Stimulated activated CD4-positive, alpha-beta T cell treated with anti-CD3 and anti-CD28 coated beads, Interleukin-1b, Interleukin-23, amount 100 ng/mL, for 4 hours (primary cell): Measurements from ENCODE around the gene DENND4A.
"Not testable (repeated sequence)": the region's sequence is repeated elsewhere in the genome, so short reads cannot be mapped to it uniquely, and the experiment has no call there.

Experiments used
- DNase-seq, 2 donors: peaks; one replicate each; pipeline ENCODE4 v3.0.0-alpha.2; 2020; ENCODE audit warnings: low read depth in 2 of 2

The DENND4A gene

DNA sequence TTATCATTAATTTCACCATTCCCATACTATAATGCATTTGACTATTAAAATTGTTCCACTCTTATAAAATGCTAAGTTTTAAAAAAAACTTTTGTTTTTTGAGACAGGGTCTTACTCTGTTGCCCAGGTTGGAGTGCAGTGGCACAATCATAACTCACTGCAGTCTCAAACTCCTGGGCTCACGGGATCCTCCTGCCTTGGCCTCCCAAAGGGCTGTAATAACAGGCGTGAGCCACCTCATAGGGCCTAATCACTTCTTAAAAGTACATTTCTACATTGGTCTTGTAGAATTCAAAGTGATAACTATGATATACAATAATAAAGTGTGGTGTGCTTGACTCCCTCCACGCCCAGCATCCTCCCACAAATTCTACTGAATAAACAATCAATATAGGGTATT lies 3.0 kb downstream of the DENND4A start:
- no peak for DNase-seq

DNA sequence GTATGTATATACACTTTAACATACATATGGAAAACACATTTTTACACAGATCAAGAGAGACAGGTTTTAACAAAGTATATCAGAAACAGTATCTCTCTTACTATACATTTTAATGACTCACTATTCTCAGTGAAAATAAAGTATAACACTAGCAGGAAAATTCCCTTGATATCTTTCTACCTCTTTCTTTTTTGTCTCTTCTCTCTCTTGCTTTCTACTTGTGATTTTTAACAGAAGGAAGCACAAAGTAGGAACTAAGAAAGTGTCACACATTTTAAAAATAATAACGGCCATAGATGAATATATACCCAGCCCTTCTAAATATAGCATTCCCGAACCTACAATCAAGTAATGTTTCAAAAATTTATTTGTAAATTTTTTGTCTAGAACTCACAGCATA lies 4.8 kb downstream of the DENND4A start:
- DNase-seq, result no peak

DNA sequence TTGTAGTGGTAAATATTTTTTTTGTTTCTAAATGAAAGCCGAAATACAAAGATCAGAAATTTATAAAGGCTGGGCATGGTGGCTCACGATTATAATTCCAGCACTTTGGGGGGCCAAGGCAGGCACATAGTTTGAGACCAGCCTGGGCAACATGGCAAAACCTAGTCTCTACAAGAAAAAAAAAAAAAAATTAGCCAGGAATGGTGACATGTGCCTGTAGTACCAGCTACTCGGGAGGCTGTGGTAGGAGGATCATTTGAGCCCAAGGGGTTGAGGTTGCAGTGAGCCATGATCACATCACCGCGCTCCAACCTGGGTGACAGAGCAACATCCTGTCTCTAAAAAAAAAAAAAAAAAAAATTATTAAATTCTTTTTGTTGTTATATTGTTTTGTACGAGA lies 6.9 kb downstream of the DENND4A start:
- DNase-seq, result no peak

DNA sequence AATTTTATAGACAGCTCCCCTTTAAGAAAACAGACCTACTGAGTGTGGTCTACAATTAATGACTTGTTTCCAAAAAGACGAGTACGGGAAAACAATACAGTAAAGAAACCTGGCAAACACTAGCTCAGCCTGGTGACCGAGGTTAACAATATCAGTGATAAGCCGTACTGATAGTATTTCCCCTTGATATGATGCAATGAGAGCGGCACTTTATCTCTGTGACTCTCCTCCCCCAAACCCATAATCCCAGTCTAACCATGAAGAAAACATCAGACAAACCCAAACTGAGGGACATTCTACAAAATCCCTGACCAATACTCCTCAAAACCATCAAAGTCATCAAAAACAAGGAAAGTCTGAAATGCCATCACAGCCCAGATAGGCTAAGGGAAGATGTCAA lies 8.2 kb downstream of the DENND4A start:
- DNase-seq, result no peak

DNA sequence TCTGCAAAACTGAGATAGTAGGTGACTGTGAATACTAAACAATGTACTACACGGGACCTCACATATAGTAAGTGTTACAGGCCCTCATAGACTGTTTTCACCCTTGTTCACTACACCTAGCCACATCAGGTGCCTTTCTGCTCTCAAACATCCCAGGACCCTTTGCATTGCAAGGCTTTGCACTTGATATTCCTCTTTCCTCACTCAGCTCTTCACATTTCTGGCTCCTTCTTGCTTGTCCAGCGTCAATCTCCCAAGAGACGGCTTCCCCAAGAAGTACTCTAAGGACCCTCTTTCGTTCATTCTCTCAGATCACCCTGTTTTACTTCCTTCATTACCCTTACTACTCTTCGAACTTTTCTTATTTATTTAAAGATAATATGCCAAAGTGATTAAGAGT lies 10.0 kb downstream of the DENND4A start:
- no peak for DNase-seq

DNA sequence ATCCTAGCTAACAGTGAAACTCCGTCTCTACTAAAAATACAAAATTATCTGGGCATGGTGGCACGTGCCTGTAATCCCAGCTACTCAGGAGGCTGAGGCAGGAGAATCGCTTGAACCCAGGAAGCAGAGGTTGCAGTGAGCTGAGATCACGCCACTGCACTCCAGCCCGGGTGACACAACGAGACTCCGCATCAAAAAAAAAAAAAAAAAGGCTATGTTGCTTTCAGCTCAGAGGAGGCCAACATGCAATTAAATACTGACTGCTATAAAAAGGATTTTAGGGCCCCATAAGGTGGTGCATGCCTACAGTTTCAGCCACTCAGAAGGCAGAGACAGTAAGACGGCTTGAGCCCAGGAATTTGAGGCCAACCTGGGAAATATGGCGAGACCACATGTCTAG lies 13.4 kb downstream of the DENND4A start:
- DNase-seq, result not testable (repeated sequence)

DNA sequence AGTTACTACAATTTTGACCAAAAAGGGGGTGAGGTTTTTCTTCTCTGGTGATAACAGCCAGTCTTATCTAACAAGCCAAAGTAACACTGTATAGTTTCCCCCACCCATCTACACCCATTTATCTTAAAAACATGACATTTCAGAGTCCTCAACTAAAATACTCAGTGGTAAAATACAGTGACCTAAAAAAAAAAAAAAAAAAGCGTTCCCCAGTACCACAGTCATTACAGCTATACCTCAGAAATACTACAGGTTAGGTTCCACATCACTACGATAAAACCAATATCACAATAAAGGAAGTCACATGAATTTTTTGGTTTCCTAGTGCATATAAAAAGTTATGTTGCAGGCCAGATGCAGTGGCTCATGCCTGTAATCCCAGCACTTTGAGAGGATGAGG lies 13.8 kb downstream of the DENND4A start:
- no peak for DNase-seq

DNA sequence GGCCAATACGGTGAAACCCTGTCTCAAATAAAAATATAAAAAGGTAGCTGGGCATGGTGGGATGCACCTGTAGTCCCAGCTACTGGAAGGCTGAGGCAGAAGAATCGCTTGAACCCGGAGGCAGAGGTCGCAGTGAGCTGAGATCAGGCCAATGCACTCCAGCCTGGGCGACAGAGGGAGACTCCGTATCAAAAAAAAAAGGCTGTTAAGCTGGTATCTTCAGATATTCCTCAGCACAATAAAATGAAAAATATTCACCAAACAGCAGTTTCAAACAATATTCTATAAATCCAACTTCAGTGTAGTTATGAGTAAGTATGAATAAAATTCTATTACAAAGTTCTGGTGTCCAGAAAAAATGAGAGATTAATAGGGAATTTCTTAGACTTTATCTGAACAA lies 14.2 kb downstream of the DENND4A start:
- no peak for DNase-seq

DNA sequence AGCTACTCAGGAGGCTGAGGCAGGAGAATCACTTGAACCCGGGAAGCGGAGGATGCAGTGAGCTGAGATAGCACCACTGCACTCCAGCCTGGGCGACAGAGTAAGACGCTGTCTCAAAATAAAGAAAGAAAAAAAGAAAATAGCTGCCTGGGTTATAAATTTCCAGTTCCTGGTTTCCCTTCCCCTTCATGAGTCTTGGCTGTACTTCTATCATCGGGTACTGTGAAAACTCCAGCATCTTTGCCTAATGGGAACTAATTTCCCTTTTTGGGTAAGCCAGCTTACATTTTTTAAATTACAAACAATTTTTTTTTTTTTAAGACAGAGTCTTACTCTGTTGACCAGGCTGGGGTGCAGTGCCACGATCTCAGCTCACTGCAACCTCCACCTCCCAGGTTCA lies 15.0 kb downstream of the DENND4A start:
- no peak for DNase-seq

DNA sequence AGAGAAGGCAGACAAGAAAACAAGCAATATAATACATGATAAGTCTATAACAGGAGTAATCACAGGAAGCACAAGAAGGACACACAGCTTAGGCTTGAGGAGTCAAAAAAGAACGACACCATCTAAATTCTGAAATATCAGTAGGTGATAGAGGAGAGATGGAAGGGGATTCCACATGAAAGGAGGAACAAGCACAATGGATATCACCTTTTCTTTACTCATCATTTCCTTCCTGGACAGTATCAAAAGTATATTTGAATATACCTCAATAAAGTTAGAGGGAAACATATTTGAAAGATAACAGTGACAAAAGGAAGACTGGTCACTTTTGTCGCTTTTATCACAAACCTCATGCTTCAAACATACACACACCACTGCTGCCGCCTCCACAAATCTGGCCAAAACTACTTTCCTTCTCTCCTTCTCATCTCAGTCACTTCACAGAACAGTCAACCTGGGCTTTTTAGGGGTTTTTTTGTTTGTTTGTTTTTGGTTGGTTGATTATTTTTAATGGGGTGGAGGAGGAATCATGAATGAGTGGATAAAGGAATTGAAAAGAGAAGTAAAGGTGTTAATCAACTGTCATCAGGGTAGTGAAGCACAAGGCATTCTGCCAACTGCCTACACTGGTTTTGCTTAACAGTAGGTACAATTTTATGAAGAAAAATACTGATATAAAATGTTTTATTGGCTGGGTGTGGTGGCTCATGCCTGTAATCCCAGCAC lies 18.5 kb downstream of the DENND4A start:
- no peak for DNase-seq

DNA sequence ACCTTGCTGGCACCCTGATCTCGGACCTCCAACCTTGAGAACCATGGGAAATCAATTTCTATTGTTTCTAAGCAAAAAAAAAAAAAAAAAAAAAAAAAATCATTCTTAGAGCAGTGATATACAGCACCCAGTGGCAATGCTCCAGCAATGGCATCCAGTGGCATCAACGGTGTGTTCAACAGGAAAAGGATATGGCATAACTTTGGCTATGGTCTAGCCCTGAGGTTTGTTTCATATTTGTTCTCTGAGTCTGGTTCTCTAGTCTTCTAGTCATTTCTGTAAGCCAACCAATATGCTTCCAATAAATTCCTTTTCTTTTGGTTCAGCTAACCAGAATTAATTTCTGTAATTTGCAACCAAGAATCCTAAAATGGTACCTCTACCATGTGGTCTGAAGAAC lies 19.2 kb downstream of the DENND4A start:
- no peak for DNase-seq

DNA sequence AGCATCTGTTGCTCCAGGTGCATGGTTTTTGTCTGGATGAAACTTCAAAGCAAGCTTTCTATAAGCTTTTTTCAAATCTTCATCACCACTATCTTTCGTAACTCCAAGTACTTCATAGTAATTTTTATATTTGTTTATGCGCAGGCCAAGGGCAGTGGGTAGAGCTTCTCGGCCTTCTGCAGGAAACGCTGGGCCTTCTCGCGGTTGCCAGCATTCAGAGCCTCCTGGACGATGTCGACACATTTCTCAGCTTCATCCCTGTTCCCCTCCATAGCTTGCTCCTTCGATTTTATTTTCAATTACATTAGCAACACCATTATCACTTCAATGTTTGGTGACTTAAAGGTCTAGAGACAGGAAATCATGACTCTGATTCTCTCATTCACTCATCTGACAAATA lies 20.2 kb downstream of the DENND4A start:
- no peak for DNase-seq

DNA sequence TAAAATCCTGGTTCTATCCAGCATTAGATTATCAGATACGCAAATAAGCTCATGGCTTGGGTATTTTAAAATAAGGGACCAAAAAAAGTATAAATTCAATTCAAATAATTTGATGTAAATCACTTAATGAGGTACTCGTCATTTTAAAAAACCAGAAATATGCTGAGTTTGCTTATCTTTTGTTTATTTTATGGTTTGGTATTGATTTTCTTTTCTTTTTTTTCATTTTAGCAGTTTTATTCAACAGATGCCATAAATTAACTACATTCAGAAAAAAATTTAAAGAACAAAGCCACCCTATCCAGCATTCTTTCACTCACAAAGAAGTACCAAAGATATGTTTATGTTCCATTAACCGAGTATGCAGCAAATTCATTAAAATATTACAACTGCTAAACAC lies 22.6 kb downstream of the DENND4A start:
- DNase-seq, result no peak

DNA sequence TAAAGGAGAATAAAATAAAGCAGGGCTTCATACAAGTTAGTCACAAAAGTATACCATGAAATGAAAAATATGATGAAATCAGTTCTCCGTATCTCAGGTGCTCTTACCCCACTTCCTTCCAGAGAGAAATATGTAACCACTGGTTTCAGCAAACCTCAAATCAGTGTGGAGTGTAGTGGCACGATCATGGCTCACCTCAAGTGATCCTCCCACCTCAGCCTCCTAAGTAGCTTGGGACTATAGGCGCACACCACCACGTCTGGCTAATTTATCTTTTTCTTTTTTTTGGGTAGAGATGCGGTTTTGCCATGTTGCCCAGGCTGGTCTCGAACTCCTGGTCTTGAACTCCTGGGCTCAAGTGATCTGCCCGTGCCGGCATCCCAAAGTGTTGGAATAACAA lies 24.2 kb downstream of the DENND4A start:
- no peak for DNase-seq

DNA sequence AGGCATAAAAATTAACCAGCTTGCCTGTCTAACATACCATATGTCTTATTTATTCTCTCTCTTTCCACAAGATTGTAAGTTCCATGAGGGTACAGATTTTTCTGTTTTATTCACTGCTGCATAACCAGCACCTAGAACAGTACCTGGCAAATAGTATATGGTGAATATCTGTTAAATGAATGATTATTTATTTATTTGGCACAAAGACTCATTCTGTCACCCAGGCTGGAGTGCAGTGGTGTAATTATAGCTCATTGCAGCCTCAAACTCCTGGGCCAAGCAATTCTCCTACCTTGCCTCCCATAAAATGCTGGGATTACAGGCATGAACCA lies 24.9 kb downstream of the DENND4A start:
- no peak for DNase-seq

DNA sequence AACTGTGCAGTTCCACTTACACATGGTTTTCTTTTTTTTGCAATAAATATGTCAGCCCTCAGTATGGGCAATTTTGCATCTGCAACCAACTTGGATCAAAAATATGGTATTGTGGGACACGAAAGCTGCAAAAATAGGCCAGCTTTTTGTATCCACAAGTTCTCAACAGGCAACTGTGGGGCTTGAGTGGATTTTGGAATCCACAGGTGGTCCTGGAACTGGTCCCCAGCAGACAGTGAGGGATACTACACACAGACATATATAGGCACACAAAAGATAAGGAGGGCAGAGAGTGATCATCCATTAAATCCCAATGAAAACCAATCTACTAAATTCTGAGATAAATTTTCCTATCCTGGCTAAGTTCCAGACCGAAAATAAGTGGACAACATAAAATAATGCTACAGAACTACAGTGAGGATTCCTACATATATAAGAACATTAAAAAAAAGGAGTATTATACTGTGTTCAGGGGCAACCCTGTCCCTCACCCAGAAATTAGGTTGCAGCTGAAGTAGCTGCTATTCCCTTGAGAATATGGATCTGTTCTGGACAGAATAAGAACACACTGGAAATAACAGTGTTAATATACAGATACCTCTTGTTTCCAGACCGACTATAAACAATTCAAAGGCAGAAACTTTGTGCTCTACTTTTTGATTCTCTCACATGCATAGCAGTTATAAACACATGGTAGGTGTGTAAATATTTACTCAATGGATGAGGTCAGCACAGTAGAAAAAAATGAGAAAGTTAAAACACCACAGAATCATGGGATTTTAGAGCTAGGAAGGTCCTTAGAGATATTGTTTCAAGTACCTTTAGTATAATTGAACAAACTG lies 25.4 kb downstream of the DENND4A start:
- DNase-seq, result no peak

DNA sequence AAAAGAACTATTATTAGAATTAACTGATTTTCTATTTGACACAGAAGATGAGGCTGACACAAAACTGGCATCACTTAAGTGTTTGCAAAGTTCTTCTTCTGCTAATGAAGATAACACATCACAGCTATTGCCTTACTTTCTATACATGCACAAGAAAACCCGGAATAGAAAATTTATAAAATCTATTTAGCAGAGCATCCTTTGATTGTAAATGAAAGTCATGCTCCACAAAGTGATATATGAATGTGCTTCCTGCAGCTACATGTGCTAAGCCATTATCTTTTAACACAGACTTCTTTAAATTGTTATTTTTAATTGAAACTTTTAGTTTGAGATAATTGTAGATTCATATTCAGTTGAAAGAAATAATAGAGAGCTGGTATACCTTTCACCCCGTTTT lies 27.0 kb downstream of the DENND4A start:
- no peak for DNase-seq

DNA sequence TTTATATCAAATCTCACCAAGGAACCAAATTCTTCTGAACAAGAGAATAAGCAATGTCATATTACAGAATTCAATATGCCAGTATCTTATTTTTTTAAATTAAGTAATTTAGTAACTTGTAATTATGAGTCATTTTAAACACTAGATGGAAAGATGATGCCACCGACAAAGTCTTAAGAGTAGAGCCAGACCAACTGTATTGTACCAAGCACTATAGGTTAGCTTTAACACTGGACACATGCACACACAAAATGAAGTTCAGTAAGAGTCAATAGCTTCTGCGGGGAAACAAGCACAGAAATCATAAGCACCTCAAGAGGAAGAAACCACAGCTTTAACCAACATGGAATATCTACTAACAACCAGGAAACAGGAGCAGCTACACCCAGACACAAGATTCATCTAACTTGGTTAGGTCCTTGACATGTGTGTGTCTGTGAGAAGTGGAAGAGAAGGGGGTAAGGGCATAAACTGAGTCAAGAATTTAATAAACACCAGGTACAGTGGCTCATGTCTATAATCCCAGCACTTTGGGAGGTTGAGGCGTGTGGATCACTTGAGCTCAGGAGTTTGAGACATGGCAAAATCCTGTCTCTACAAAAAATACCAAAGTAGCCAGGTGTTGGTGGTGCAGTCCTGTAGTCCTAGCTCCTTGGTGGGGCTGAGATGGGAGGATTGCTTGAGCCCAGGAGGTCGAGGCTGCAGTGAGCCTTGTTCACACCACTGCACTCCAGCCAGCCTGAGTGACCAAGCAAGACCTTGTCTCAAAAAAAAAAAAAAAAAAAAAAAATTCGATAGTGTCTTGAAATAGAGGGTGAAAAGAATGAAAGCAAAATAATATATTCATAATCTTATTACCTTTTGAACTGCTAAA lies 28.9 kb downstream of the DENND4A start:
- DNase-seq, result no peak

DNA sequence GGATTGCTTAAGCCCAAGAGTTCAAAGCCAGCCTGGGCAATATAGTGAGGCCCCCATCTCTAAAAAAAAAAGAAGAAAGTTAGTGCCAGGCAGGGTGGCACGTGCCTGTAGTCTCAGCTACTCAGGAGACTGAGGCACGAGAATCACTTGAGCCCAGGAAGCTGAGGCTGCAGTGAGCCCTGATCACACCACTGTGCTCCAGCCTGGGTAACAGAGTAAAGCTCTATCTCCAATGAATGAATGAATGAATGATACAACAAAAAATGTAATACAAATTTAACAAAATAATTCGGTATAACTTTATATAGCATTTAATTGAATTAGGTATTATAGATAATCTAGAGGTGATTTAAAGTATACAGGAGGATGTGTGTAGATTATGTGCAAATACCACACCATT lies 29.7 kb downstream of the DENND4A start:
- DNase-seq, result no peak

DNA sequence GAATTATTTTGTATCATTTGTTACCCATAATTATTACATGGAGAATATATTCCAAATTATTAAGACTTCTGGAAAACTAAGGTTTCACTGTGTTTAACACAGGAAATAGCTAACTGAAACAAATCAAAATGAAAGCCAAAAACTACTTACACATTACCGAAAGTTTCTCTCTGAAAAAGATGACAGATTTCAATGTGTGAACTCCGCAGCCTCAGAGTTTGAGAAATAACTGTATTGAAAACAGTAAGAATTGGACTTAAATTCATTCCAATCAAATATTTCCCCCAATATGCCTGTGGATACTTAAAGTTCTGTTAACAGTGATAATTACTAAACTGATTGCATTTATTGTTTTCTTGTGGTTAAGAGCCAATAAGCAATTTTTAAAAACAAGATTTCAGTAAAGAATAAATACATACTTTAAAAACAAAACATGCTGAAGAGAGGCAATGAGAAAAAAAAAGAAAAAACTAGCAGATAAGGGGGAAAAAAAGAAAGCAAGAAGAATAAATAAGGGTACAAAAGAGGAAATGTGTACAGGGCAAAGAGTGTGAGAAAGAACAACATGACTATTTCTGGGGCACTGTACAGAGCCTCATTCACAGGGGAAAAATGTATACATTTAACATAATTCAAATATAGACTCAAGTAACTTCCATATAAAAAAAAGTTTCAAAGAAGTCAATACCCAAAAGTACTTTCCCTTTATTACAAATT lies 30.7 kb downstream of the DENND4A start:
- no peak for DNase-seq

DNA sequence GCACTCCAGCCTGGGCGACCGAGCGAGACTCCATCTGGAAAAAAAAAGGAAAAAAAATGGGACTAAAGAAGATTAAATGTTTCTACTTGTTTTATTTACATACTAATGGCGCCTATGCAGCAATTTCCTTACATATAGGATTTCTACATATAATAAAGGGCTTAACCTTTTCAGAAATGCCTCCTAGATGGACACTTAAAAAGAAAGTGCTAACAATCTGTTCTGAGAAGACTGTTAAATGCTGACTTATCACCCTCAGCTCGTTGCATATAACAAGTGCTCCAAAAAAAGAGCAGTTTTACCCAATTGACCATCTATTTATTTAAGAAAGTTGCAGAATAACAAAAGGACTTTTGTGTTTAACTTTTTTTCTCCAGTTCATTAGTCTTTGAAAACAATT lies 32.7 kb downstream of the DENND4A start:
- DNase-seq, result no peak

DNA sequence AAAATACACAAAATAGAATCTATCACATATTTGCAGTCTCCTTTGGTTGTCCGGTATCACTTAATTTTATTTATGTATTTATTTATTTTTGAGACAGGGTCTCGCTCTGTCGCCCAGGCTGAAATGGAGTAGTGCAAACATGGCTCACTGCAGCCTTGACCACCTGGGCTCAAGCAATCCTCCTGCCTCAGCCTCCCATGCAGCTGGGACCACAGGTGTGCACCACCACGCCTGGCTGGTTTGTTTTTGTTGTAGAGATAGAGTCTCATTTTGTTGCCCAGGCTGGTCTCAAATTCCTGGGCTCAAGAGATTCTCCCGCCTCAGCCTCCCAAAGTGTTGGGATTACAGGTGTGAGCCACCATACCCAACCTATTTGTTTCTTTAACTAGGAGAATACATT lies 33.9 kb downstream of the DENND4A start:
- no peak for DNase-seq
